Renal cortical epithelial cell (primary cell): ENCODE measurements around the gene CCDC192. TPM values are rescaled to one million over a fixed set of nuclear protein-coding genes. Genes with fewer than 3 reads are reported as not detected.
A peak's percentile ranks its signal among the peaks of the same experiment; 100 is the strongest.
"Not testable (repeated sequence)": the region's sequence is repeated elsewhere in the genome, so short reads cannot be mapped to it uniquely, and the experiment has no call there.

Experiments used
- DNase-seq: peaks from one replicate; pipeline ENCODE4 v3.0.0-alpha.2; 2011; ENCODE audit warnings: low read depth
- total RNA-seq: library from RNA; depleted of rRNA; stranded (reverse); fragments of >200 nt; gene quantifications from 2 replicates; pipeline ENCODE4 v1.2.3, GENCODE V29; 2014

The CCDC192 gene, protein sequence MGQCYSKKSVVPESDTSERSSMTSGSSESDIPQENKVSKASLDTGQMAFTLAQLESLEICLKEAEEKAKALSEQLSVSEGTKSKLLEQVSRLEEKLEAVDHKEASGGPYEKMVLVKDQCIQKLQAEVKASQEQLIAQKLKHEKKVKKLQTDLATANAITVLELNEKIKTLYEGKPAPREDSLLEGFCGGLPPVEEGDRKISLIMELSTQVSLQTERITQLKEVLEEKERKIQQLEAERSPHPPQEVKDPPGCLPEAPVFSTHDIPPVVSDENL
- not detected in 2 replicates for total RNA-seq

DNA sequence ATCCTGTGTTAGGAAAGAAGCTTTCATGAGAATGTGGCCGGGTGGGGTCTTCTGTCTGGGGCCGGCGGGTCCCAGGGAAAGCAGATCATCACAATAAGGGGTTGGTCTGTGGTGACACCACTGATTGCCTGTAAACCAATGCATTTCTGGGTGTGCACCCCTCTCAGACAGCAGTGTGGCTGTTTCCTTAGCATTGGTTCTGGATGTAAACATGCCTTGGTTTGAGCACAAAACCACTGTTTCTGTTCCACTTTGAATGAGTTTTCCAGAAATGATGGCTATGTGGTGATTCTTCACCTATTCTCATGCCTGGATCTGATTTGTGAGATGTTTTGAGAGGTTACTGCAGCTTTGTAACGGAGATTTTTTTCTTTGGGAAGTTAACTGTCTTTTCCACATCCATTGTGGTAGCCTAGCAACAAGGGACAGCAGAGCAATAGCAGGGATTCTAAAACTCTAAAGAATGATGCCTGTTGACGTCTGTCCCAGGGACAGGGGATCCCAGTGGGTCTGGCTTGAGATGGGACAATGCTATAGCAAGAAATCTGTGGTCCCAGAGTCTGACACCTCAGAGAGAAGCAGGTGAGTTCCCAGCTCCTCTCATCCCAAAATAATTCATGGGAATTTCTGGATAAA is at the start of gene CCDC192:
TSS of gene CCDC192 (plus strand) at position 466 of the 636 bp plus-strand sequence. CDS start at position 521, 55 bp downstream.
- peak; percentile 15 for DNase-seq

DNA sequence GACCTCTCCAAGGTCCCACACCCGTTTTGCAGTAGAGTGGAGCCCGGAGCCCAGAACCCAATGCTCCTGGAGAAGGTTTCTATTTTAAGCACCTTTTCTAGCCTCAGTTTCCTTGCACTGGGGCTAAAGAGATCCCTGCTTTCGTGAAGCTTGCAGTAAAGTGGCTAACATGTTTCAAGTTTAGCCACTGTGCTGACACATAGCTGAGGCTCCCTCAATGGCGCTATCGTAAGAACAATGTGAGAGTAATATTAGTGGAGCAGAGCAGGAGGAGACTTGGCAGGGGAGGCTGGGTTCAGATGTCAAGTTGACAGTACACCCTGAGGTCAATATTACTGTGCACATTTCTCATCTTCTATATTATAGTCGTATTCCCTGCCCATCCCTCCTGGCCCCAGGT is 46.4 kb upstream of the CCDC192 start:
- DNase-seq = no peak

DNA sequence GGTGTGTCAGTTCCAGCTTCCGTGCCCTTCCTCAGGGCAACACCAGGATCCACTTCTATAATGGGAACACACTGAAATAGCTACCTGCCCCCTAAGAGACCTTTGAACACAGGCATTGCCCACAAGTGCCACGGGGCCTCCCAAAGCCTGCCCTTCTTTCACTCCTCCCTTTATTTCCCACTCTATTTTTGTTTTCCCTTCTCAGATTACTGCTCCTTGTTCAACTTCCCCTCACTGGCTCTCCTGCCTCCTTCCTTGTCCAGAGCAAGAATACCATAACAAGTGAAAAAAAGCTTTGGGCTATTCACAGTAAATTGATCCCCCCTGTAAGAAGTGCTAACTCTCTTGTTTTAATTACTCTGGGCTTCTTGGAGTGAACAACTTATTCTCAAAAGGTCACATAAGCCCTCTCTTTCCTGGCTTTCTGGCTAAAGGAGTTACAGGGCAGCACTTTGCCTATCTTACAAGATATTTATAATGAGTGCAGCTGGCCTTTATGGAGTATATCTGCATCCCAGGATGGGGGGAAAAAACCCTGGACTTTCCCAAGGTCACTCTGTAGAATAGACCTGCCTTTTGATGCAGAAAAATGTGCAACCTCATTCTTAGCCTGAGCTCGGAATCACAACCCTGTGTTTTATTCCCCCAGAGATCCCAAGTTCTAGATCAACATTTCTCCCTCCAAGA is 43.0 kb upstream of the CCDC192 start:
- DNase-seq = no peak

- no peak for DNase-seq
Measured at GRCh38 chr5:127664093-127664492, 39.1 kb upstream of the CCDC192 start.

- no peak for DNase-seq
Measured at GRCh38 chr5:127665641-127666040, 37.5 kb upstream of the CCDC192 start.

DNA sequence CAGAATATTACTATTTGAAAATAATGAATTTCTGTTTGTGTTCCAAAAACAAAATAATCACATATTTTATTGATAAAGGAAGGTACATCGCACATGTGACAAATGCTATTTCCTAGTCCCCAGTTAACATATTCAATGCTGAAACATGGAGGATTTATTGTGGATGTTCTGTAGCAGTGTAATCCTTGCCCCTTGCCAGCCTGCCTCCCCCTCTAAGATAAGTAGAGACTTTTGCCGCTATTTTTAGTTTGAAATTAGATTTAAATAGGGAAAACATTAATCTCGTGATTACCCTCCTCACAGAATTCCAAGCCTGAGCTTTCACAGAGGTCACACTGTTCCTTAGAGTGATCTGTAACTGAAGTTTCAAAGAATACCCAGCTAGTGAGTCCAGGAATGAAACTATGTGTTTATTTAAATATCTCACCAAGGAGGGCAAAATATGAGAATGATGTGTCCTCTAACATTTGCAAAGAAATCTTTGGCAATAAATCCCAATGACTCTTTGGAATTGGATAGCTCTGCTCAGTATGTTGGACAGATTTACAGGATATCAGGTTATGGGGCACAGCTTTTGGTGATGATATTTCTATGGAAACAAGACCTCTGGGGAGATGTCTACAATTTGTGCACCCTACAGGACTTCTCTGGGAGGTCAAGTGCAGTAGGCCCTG is 37.0 kb upstream of the CCDC192 start:
- DNase-seq = no peak

GRCh38 chr5:127667926-127668325 is 35.3 kb upstream of the CCDC192 start:
- DNase-seq = no peak

DNA sequence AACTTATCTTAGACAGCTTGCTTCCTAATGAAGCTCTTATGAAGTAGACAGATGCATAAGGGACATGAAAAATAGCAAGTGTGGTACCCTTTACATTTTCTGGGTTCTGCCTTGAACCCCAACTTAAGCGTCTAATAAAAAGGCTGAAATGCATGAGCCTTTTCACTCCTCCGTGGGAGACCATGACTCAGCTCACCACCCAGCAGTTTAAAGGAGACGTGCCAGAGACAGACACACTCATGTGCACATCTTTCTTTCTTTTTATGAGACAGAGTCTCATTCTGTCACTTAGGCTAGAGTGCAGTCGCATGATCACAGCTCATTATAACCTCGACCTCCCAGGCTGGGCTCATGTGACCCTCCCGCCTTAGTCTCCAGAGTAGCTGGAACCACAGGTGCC is 32.0 kb upstream of the CCDC192 start:
- no peak for DNase-seq

DNA sequence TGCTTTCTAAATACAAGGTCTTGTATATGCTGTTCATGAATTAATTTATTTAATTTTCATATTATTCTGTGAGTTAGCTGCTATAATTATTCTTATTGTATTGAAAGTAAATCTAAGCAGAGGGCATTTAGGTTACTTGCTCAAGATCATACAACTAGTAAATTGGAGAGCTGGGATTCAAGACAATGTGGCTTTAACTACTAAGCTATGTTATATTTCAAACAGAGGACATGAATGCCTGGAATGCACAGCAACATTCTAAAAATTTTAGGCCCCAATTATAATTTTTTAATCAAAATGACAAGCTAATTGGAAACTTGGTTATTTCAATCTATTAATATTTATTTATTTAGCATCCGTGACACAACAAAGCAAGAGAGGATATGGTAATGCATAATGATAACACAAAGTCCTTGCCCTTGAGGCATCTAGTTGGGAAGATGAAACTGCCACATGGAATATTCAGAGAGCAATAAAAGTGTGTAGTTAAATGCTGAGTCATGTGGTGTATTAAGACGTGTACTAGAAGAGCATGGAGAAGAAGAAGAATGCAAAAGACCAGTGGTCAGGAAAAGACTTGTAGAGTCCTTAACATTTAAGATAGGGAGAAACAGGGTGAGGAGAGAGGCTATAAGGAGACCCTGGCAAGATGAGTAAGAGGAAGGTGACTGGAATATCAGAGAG is 29.9 kb upstream of the CCDC192 start:
- peak; percentile 19 for DNase-seq

DNA sequence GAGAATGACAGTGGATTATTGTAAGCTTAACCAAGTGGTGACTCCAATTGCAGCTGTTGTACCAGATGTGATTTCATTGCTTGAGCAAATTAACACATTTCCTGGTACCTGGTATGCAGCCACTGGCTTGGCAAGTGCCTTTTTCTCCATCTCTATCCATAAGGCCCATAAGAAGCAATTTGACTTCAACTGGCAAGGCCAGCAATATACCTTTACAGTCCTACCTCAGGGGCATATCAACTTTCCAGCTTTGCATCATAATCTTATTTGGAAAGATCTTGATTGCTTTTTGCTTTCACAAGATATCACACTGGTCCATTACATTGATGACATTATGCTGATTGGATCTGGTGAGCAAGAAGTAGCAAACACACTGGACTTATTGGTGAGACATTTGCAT is 26.2 kb upstream of the CCDC192 start:
- not testable (repeated sequence) for DNase-seq

GRCh38 chr5:127679691-127680330 is 23.4 kb upstream of the CCDC192 start:
- not testable (repeated sequence) for DNase-seq

DNA sequence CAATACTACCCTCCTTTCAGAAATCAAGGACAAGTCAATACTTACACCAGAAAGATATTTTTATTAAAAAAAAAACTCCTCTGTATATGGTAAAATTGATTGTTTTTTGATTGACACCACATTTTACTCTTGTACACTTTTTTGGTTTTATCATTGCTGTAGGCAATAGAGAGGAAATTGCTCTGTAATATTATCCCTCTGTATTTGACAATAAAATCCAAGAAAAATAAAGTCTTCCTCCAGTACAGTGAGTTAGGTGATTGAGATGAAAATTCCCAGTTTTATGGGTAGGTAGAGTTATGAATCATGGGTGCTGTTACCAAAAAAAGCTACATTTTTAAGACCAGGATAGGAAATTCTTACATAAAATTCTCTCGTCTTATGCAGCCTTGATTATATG is 22.6 kb upstream of the CCDC192 start:
- DNase-seq = no peak

- no peak for DNase-seq
Measured at GRCh38 chr5:127683008-127683407, 20.2 kb upstream of the CCDC192 start.

GRCh38 chr5:127684726-127685467 is 18.3 kb upstream of the CCDC192 start:
- DNase-seq = no peak

- DNase-seq = peak; percentile 29
Measured at GRCh38 chr5:127685662-127686061, 17.5 kb upstream of the CCDC192 start.

DNA sequence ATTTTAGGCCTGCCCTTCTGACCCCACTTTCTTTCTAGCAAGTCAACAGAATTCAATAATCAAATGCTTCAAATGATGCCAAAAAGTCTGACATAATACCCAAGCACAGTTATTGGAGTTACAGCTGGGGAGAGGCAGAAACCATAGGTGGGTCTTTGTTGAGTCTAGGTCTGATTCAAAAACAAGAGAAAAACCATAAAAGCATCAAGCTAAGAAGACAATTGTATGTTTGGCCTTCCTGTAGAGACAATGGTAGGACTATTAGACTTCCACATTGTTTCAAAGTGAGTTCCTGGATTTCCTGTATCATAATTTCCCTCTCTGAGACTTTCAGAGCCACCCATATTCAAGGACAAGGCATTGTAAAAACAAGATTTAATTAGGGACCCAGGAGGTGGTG is 16.8 kb upstream of the CCDC192 start:
- DNase-seq = no peak

DNA sequence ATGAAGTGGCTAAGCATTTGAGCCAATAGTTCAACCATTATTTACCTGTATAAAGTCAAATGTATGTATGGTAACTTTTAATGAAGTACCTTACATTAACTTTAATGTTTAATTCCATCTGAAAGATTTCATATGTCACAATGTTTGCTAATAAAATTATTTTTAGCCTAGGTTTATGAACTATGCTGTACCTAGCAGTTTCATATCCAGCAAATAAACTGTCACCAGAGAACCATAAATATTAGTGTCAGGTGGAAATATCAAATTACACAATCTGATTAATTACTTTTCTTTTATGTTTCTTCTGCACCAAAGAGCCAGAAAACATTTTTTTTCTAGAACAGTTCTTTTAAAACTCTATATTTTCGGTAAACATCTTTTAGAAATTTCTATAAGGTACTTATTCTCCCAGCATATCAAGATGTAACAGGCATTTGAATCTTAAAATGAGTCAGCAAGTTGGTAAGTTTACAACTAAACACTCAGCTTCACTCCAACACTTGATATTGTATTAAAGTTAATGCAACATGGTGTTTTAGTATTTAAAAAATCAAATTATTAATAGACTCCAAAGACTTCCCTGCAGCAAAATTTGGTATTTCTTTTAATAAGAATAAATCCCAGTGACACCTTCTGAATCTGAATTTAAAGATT is 8.5 kb upstream of the CCDC192 start:
- no peak for DNase-seq

DNA sequence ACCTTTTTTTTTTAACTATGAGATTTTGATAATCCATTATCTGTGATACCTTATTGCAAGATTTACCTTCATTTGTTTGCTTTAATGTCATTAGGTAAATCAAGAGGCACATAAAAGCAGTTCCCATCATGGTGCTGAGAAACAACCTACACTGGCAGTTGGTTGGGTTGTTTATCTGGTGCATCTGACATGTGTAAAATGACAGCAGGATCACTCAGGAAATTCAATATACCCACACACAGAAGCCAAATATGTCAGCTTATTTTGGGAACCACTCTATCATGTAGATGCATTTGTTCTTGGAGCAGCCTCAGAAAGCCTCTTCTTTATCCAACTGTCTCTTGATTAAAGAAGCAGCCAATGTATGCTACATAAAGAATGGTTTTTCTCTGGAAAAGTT is 7.8 kb upstream of the CCDC192 start:
- no peak for DNase-seq

DNA sequence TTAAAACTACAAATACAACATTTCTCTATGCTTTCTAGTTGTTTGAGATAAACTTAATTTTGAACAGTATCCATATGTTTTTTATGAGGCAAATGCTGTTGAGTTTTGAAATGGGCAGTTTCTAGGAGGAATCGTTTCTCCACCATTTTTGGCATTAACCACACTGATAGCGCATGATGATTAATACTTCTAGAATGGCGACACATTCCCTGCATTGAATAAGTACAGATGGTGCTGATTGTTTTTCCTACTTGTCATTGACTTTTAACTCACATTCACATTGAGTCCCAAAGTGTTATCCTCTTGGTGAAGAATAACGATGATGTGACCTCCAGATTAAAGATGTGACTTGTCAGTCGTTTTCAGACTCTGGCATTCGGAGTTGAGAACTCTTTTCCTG is 6.5 kb upstream of the CCDC192 start:
- peak; percentile 11 for DNase-seq
